Activated CD8-positive, alpha-beta memory T cell treated with anti-CD3 and anti-CD28 coated beads, Interleukin-2, amount 50 U/mL, for 1 hour (primary cell): Measurements from ENCODE around the gene EAF1.
"Not testable (repeated sequence)": the region's sequence is repeated elsewhere in the genome, so short reads cannot be mapped to it uniquely, and the experiment has no call there.

ENCODE experiments used
- DNase-seq: peaks from one replicate; pipeline ENCODE4 v3.0.0-alpha.2; 2020; ENCODE audit errors: extremely low read depth

The EAF1 gene

DNA sequence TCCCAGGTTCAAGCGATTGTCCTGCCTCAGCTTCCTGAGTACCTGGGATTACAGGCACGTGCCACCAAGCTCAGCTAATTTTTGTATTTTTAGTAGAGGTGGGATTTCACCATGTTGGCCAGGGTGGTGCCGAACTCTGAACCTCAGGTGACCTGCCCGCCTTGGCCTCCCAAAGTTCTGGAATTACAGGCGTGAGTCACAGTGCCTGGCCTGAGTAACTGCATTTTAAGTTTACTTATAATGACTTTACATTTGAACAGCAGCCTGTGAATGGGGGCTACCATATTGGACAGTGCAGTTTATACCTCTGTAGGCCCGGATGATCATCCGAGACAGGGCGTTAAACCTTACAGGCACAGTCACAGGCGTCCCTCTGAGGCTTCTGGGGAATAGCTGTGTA lies 24.8 kb downstream of the EAF1 start:
- no peak for DNase-seq

DNA sequence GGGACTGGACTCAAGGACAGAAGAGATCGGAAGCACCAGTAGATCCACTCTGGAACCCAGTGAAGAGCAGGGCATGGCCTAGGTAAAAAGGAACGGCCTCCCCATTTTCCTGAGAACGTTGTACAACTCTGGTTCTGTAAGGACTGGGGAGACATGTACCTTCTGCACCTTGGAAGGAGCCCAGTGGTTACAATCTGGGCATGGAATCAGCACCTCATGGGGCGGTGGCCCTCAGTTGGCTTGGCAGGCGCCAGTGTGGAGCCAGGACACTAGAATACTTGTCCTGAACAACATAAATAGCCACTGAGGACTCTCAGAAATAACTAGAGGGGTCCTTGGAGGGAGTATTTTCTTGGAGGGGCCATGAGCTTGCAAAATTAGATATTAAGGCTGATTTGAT lies 25.6 kb downstream of the EAF1 start:
- no peak for DNase-seq

DNA sequence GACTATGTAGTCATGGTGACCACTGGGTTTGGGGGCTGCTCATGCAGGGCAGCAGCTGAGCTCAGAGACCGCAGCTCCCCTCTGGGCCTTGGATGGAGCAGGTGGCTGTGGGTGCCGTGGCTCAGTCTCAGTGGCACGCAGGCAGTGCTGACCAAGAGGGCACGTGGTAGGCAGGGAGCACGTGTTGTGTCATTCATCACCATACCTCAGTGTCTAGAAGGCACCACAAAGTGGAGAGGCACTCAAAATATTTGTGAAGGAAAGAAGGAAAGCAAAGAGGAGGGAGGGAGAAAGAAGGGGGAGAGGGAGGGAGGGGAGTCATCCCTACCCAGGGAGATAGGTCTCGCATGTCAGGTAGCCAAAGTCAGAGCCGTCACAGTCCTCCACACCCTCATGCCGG lies 26.1 kb downstream of the EAF1 start:
- DNase-seq = no peak

DNA sequence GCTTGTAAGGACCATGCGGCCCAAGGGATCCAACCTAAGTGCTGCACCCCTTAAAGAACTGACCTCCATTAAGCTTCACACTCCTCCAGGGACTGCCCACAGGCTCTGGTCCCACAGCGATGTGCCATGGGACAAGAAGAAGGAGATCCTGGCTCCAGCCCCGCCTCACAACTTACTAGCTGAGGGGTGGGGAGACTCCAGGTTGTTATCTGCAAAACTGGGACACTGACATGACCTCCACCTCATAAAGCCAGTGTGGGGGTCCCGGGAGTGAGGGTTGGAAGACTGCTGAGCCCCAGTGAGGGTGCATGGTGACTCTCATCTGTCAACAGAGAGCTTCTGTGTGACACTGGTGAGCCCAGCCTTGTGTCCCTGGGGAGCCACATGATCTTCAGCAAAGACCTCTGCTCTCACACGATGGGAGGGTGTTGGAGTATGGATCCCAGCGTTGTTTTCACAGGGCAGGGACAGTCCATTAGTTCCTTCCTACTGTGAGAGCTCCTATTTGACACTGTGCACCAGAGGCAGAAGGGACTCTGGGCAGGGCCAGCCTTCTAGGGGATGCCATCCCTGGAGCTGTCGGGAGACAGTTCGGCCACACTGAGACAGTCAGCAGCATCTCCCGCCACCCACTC lies 26.7 kb downstream of the EAF1 start:
- DNase-seq = no peak

DNA sequence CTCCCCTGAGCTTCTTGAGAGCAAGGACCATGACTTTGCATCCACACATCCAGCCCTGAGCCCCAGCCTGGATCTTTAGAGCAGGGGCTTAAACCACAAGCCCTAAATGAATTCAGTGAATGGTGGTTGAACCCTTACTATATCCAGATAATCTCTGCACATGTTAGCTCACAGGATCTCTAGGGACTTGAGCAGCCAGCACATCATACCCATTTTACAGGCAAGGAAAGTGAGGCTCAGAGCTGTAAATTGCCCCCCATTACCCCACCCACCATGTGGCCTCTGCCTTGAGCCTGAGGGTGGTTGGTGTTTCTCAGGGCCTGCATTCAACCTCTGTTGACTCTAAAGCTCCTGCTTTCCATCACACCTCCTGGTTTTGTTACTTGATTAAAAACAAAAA lies 27.6 kb downstream of the EAF1 start:
- DNase-seq = no peak

DNA sequence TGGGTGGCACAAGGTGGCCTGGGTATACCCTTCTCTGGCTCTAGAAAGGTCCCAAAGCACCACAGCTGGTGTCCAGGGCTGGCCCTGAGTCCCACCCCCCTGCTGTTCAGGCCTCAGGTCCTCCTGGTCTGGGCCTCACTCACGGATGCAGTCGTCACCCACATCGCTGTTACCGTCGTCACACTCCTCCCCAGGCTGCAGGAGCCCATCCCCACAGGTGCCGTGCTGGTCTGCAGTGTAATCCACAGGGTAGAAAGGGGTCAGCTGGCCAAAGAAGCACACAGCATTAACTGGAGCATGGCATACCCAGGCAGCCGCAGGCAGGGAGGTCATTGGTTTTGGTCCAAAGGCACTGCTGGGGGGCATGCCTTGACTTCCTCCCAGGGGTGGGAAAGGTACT lies 28.4 kb downstream of the EAF1 start:
- DNase-seq = no peak

DNA sequence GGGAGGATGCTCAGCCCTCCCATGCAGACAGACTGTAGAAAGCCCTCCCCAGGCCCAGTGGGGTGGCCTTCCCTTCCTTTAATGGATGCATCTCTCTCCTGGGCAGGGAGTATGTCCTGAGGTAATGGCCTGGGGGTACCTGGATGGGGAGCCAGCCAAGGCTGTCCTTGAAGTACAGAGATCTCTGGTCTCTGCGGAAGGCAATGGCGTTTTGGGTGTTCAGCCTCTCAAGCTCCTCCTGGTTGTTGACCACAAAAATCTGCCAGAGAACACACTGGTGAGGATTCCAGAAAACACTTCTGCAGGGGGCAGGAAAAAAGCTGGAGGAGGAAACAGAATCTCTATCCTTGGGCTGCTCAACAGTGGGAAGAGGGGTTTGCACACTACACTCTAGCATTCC lies 28.9 kb downstream of the EAF1 start:
- no peak for DNase-seq

DNA sequence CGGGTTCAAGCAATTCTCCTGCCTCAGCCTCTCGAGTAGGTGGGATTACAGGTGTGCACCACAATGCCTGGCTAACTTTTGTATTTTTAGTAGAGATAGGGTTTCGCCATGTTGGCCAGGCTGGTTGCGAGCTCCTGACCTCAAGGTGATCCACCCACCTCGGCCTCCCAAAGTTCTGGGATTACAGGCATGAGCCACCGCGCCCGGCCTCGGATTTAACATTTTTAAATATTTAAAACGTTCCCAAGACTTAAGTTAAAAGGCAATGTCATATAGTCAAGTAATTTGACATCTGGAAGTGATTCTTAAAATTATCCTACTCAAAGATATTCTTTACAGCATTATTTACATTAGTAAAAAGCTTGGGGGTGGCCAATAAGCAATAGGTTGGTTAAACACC lies 29.5 kb downstream of the EAF1 start:
- DNase-seq = not testable (repeated sequence)

DNA sequence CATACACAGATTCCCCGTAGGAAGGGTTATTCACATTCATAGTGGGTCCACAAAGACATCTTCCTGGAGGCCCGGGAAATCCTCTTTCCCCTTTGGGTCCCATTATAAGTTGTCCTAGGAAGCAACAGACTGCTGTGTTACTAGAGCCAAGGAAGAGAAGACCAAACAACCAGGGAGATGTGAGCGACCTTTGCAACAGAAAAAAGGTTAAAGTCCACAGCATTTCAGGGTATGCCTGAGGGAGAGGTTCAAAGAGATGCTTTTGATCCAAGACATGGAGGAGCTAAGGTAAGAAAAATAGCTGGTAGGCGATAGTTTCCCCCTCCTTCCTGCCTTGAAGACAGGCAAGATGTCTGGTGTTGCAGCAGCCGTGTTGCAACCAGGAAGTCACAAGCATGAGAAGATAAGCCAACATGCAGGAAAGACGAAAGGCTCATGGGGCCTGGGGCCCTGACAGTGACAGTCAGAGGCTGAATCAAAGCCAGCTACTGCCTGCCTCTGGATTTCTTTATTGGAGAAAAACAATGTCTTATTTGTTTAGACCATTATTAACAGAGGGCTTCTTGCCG lies 30.9 kb downstream of the EAF1 start:
- no peak for DNase-seq

DNA sequence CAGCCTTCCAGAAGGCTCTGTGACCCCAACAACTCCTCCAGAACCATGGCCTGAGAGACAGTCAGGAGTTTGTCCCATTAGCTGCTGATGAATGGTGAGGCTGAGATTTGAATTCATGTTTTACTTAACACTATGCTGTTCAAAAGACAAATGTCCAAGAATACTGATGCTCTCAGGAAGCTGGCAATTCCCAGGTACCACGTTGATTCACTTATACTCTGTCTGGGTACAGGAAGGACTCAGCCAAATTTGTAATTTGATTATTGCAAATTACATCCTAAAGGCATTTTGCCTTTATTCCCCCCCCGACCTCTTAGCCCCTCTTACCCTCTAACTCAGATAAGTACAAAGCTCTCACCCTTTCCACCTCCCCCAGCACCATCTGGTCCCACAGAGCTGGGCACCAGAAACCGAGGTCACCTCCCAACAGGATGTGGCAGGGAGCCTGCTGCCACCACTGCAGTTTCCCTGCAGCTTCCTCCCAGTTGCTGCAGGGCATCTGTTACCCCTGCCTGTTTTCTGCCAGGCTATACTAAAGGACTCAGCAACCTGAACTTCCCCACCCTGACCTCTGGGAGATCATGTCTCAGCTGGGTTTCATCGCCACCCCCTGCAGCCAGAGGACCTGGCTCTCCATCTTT lies 33.6 kb downstream of the EAF1 start:
- DNase-seq = no peak

DNA sequence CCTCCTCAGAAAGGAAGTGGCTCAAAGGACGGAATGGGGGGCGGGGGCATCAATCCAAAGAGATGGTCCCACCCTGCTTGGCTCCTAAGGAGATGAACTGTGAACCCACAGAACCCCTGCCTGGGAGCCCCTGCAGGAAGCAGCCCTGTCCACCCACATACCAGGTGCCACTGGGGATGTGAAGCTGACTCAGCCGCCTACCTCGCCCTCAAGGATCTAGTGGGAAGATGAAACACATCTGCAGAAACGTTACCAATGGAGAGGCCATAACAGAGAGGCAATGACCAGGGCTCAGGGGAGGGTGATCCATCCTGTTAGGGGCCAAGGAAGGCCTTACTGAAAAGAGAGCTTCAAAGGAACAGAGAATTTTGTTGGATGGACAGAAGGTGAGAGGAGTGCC lies 35.1 kb downstream of the EAF1 start:
- DNase-seq = no peak

DNA sequence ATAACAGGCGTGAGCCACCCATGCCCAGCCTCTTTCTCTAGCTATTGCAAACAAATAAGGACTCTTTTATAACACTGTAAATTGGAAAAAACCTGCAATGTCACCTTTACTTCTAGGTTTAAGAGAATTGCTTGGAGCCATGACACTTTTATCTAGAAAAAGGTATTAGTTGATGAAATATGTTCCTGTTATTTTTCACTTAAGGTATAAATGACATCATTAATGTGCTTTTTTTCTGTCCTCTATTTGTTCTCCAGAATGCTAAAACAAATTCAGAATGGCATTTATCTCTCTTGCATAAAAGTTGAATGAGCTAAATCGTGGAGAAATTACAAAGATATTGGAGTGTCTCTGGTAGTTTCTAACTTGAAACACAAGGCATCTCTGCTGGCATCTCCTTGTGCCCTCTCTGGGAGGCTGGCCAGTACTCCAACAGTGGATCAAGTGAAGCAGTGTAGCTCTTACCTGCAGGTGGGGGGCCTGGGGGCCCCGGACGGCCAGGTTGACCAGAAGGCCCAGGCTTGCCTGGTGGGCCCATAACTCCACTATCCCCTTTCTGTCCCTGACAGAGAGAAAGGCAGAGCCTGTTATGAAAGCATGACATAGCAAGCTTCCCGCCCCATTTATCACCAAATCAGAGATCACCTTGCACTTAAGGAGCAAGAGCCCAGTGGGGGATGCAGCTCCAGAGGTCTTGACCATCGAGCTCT lies 38.6 kb downstream of the EAF1 start:
- DNase-seq = no peak

DNA sequence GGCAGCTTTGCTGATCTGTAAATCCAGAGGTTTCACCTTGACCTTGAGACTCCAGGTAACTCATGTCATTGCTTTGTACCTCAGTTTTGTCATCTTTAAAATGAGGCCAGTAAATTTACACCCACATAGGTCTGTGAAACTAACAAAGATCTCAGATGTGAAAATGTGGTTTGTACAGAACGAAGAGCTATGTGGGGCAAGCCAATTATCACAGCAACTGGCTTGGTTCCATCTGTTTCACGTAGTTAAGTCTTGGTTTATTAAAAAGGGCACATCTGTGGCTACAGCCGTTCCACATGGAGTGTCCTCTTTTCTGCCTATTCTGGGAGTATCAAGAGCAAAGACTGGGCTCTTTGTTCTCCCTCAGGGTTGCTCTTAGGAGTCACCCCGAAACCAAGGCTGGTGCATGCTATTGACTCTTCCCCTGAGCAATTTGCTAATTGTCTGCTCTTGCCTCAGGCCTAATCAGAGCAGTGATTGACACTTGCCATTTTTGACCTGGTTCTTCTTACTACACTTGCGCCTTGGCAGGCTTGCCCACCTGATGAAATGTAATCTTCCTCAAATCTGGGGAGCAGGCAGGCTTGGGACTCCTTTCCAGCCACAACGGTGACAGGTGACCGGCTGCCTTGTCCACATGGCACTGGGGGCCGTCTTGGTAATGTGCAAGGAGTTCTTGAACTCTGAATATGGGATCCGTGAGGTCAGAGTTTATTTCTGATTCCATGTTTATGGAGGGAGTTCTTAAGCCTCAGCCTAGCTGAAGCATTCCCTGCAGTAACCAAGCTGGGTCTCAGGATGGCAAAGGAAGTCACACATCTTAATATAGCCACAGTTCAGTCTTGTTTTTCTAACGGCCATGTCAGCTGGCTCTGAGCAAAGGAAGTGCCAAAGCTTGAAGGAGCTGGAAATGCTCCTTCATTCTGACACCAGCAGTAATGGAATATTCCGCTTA lies 40.1 kb downstream of the EAF1 start:
- DNase-seq = no peak

DNA sequence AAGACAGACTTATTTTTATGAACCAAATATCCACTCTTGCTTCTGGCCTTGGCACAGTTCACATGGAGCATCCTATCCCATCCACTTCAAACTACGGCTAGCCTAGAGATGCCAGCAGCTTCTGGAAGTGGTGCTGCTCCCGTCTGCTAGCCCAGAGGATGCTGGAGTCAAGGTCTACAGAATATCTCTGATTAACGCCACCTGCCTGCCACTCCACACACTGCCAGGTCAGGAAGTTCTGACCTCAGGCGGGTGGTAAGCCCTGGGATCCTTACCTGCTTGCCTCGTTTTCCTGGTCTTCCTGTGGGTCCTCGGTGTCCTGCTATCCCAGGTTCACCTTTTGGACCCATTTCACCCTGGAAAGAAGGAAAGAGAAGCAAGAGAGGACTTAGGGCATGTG lies 42.9 kb downstream of the EAF1 start:
- DNase-seq = no peak

DNA sequence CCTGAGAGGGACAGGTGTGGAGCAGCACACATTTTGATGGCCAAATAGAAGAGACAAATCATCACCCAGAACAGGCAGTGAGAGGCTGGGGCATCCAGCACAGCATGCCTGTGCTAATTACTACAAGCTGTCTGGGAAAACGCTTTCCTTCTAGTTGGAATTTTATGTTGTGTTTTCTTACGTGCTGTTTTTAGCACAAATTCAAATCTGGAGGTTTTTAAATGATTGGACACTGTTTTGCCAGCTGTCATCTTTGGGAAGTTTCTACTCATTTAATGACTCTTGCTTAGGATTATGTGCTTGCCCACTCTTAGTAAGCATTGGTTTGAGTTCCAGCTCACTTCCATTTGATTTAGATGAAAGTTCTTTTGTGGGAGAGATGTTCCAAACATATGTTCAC lies 43.5 kb downstream of the EAF1 start:
- DNase-seq = no peak

DNA sequence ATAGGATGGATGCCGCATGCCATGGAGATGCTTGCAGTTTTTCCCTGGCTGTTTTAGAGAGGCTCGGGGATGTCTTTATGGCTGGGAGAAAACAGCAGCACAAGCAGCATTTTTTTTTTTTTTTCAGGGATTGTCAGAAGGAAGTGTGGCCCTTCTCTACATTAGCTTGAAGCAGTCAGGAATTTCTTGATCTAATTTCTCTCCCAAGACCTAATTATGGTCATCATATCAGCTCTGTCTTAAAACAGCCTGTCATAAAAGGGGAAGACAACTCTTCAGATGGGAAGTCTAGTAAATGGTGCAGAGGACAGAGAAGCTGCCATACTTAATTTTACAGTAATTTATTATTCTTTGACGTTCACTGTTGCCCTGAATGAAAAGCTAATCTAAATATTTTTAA lies 44.5 kb downstream of the EAF1 start:
- no peak for DNase-seq

DNA sequence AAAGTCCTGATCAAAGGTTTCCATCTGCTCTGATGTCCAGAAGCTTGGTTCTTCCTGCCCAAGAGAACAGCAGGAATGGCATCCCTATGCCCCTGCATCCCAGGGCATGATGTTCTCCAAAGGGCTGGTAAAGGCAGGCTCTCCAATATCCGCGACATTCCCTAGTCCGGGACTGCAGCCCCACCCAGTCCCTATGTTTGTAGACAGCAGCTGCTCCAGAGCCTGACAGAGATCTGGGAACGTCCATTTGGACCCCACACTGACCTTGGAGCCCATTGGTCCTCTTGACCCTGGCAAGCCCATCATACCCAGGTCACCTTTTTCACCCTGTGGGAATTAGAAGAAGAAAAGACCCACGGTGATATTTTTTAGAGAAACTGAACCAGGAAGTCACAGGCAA lies 47.8 kb downstream of the EAF1 start:
- DNase-seq = no peak

DNA sequence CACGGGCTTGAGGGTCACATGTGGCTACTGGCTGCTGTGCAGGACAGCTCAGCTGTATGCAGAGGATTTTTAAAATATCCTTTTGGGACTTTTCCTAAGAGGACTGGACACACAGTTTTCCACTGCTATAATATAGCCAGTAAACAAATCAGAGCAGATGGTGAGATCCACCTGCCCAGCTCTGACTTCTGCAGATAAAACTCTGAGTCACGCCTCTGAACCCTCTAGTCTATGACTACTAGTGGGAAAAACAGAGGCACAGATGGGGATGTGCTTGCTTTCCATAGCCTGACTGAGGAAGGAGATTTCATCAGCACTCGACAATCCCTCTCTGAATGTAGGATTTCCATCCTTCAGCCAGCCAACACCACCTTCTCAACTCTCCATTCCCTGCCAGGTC lies 49.0 kb downstream of the EAF1 start:
- DNase-seq = no peak

DNA sequence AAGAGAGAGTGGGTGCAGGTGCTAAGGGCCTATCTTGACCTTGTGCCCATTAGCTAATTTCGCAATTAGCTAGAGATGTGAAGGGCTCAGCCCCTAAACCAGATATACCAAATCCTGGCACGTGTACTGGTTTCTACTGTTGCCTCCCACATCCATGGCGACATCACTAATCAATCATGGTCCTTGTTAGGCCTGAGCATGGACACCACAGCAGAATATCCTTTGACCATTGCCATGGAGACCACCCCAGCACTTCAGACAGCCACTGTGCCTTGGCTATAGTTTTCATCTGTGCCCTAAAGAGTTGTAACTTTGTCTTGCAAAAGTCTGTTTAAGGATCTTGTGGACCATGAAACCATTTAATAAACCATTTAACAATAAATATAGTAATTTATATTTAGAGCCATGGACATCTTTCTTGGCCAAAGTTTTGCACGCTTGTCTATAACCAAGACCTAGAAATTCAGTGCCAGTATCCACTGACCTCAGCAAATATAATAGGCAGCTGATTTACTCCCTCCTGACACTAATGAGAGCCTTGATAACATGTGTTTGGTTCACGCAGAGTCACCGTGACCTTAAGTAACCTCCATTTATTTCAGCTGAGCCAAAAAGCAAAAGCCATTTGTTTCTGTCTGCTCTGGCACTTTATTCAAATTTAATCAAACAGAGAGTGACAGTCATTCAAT lies 50.7 kb downstream of the EAF1 start:
- DNase-seq = no peak

DNA sequence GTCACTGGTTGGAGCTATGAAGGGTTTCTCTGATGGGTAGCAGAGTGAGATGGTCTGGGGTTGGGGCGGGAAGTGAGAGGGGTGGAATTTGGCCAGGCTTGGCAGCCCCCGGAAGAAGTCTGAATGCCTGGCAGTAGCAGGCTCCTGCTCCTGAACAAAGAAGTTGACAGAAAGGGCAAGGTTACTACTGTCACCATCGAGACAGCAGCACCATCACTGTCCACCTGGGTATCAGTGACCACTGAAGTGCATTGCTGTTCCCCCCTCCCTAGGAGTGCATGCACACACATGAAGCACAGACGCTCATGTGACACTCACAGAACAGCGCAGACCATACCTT lies 51.2 kb downstream of the EAF1 start:
- DNase-seq = no peak

DNA sequence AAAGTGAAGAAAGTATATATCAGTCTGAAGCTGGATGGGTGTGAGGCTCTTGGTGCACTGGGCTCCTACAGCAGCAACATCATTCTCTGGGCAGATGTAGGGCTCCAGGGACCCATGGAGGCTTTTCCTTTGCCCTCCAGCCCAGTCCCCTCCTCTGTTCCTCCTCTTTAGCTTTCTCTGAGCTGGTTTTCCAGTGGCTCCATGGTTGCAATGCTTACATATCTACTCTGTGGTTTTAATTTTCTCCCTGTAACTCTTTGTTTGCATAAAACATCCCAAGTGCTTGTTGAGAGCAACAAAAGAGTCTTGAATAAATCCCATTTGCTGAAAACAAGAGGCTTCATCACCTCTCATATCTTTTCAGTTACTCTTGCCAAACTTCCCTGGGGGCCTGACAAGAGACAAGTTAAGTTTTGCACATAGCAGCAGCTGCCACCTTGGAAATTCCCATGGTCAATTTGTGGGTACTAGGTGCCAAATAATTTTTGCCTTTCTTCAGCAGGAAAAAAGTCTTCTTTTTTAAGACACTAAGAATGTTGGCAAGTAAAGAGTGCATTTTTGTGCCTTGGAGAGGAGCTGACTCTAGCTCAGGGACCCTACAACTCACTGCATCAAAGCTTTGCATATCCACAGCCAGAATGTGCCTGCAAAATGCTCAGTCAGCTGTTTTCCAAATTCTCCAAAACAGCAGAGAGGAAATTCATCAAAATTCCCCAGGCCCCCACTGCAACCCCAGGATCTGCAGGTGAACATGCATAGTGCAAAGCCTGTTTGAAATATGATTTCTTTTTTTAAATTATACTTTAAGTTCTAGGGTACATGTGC lies 52.2 kb downstream of the EAF1 start:
- DNase-seq = no peak
